ENCODE results near the gene TLR5.

TLR5 gene

GRCh38 chr1:223062177-223062576 lies 80.9 kb downstream of the TLR5 start:
- DNase-seq = no peak

- DNase-seq = no peak
These were observed 83.5 kb downstream of the TLR5 start for GRCh38 chr1:223059526-223059925.

All from NCI-H1436 (cell line).